HepG2 (cell line): ENCODE results near the gene TOGARAM1. TPM values are rescaled to one million over a fixed set of nuclear protein-coding genes. Genes with fewer than 3 reads are reported as not detected.

Source experiments
- ATAC-seq: fragments of 200-7000 bp; cut with Tn5 transposase; 3 replicates; pipeline ENCODE4 v1.9.1; 2020; ENCODE audit warnings: mild to moderate bottlenecking, moderate library complexity
- BruUV-seq: library from RNA; stranded (reverse); fragments of 400-500 nt; replicated peaks from 2 replicates; lab custom pipeline; 2021; lab: Mats Ljungman, UMichigan
- CTCF ChIA-PET: fragments of 300-600 bp; formaldehyde crosslinking; extraction: SDS; loops from one replicate; lab custom pipeline; 2021; ENCODE audit warnings: low total read pairs, inconsistent platforms, low intra/inter-chr PET ratio; lab: Yijun Ruan, JAX
- POLR2A ChIA-PET: fragments of 350-600 bp; sonication (Branson Sonifier 250); formaldehyde crosslinking; loops from one replicate; lab custom pipeline; 2020; ENCODE audit warnings: antibody characterized with exemption, inconsistent platforms; lab: Yijun Ruan, JAX
- DNase-seq: peaks from one replicate; pipeline ENCODE4 v3.0.0-alpha.2; 2015; ENCODE audit warnings: low spot score
- FAIRE-seq: peaks from 3 replicates; lab custom pipeline; 2011; peaks lifted over from hg19 to GRCh38; lab: Jason Lieb, UNC
- H2AFZ ChIP-seq: one replicate; pipeline ENCODE4 v1.6.1; 2011; ENCODE audit warnings: low read length, inconsistent platforms
- H3K27ac ChIP-seq: fragments of 300-600 bp; 3 replicates; pipeline ENCODE4 v1.8.0; 2011; ENCODE audit warnings: mixed run types, mild to moderate bottlenecking, mixed read lengths, low read length, inconsistent platforms; ENCODE audit not compliant: insufficient read depth; ENCODE audit errors: extremely low read length
- H3K27me3 ChIP-seq, 2 experiments: fragments of 200-600 bp in 1 of 2; 2 replicates in 1 of 2; 3 replicates in 1 of 2; pipeline versions ENCODE4 v1.6.0 to v1.8.0; 2011; ENCODE audit warnings: low read length in 2 of 2, mild to moderate bottlenecking in 2 of 2, moderate library complexity in 2 of 2, inconsistent platforms in 1 of 2; ENCODE audit not compliant: insufficient read depth in 2 of 2, control insufficient read depth in 1 of 2
- H3K36me3 ChIP-seq, 2 experiments: fragments of 200-600 bp in 1 of 2; replicated peaks in 1 of 2; 2 replicates in 1 of 2; 3 replicates in 1 of 2; pipeline versions ENCODE4 v1.5.1 to v1.8.0; 2011; ENCODE audit warnings: low read length in 2 of 2, inconsistent platforms in 1 of 2; ENCODE audit not compliant: insufficient read depth in 2 of 2, control insufficient read depth in 1 of 2
- H3K4me1 ChIP-seq: 2 replicates; pipeline ENCODE4 v1.5.1; 2012; ENCODE audit warnings: low read length, inconsistent platforms; ENCODE audit not compliant: insufficient read depth
- H3K4me2 ChIP-seq: 2 replicates; pipeline ENCODE4 v1.6.0; 2011; ENCODE audit warnings: low read depth, low read length, inconsistent platforms
- H3K4me3 ChIP-seq, 3 experiments: fragments of 200-600 bp in 1 of 3; sonication (generic), shearing (Covaris generic) in 1 of 3; replicated peaks in 1 of 3; 2 replicates each; pipeline ENCODE4 v1.5.1; 2011 to 2016; ENCODE audit warnings: low read length in 3 of 3, inconsistent platforms in 2 of 3, low read depth in 2 of 3, mild to moderate bottlenecking in 2 of 3, control low read depth in 1 of 3, mixed read lengths in 1 of 3; ENCODE audit not compliant: insufficient read depth in 1 of 3
- H3K79me2 ChIP-seq: one replicate; pipeline ENCODE4 v1.6.1; 2011; ENCODE audit warnings: low read length, inconsistent platforms; ENCODE audit not compliant: insufficient read depth
- H3K9ac ChIP-seq: 2 replicates; pipeline ENCODE4 v1.6.0; 2011; ENCODE audit warnings: mild to moderate bottlenecking, low read depth, low read length, inconsistent platforms; ENCODE audit not compliant: insufficient read depth
- H3K9me3 ChIP-seq: 2 replicates; pipeline ENCODE4 v1.5.1; 2012; ENCODE audit warnings: mild to moderate bottlenecking, low read length
- H4K20me1 ChIP-seq: 2 replicates; pipeline ENCODE4 v1.6.0; 2011; ENCODE audit warnings: inconsistent platforms, mild to moderate bottlenecking, low read length, moderate library complexity; ENCODE audit not compliant: insufficient read depth
- AGO1 ChIP-seq: fragments of 200-400 bp; formaldehyde crosslinking; IDR thresholded peaks from 2 replicates; pipeline ENCODE4 v1.6.1; 2017; ENCODE audit warnings: mild to moderate bottlenecking, low read depth, low read length, moderate library complexity; ENCODE audit not compliant: poor library complexity, severe bottlenecking
- GPBP1L1 ChIP-seq: sonication (generic); formaldehyde crosslinking; IDR thresholded peaks from 2 replicates; pipeline ENCODE4 v1.5.0; 2020; ENCODE audit warnings: mild to moderate bottlenecking, missing genetic modification reagents
- HBP1 ChIP-seq: IDR thresholded peaks from 2 replicates; pipeline ENCODE4 v1.6.1; 2016; ENCODE audit warnings: low read depth, control low read depth
- JARID2 ChIP-seq: sonication (generic); formaldehyde crosslinking; IDR thresholded peaks from 2 replicates; pipeline ENCODE4 v1.8.1; 2023; ENCODE audit warnings: missing genetic modification reagents, inconsistent platforms; ENCODE audit not compliant: insufficient replicate concordance
- KAT7 ChIP-seq: IDR thresholded peaks from 2 replicates; pipeline ENCODE4 v1.6.1; 2018; ENCODE audit warnings: borderline replicate concordance, missing compliant biosample characterization
- LBX2 ChIP-seq: sonication (generic); formaldehyde crosslinking; IDR thresholded peaks from 2 replicates; pipeline ENCODE4 v1.5.0; 2020; ENCODE audit warnings: missing genetic modification reagents, mild to moderate bottlenecking, borderline replicate concordance
- MTA3 ChIP-seq: sonication (generic); formaldehyde crosslinking; IDR thresholded peaks from 2 replicates; pipeline ENCODE4 v1.4.0; 2020; ENCODE audit warnings: missing genetic modification reagents
- NR2F1 ChIP-seq, 2 experiments: fragments of 450-650 bp in 1 of 2; formaldehyde crosslinking in 1 of 2; IDR thresholded peaks; 2 replicates each; pipeline versions ENCODE4 v1.5.0 to v1.6.1; 2016 to 2020; ENCODE audit warnings: mild to moderate bottlenecking in 1 of 2, missing compliant biosample characterization in 1 of 2, missing genetic modification reagents in 1 of 2, moderate library complexity in 1 of 2
- SKI ChIP-seq: fragments of 450-650 bp; IDR thresholded peaks from one replicate; pipeline ENCODE4 v1.6.1; 2018; ENCODE audit warnings: mild to moderate bottlenecking; ENCODE audit not compliant: partially characterized antibody
- SRSF9 ChIP-seq: fragments of 200-400 bp; formaldehyde crosslinking; IDR thresholded peaks from 2 replicates; pipeline ENCODE4 v1.6.1; 2018; ENCODE audit warnings: borderline replicate concordance, mild to moderate bottlenecking, low read depth, low read length; ENCODE audit not compliant: insufficient read depth, poor library complexity, severe bottlenecking
- TERF1 ChIP-seq: sonication (generic); formaldehyde crosslinking; IDR thresholded peaks from 2 replicates; pipeline ENCODE4 v1.8.0; 2022; ENCODE audit warnings: mild to moderate bottlenecking, missing genetic modification reagents, moderate library complexity
- TFDP2 ChIP-seq: sonication (generic); formaldehyde crosslinking; IDR thresholded peaks from 2 replicates; pipeline ENCODE4 v1.4.0; 2020; ENCODE audit warnings: missing genetic modification reagents
- TOPORS ChIP-seq: sonication (generic); formaldehyde crosslinking; IDR thresholded peaks from 2 replicates; pipeline ENCODE4 v1.8.0; 2023; ENCODE audit warnings: mild to moderate bottlenecking, missing genetic modification reagents
- ZBTB38 ChIP-seq: sonication (generic); formaldehyde crosslinking; IDR thresholded peaks from 2 replicates; pipeline ENCODE4 v1.5.1; 2020; ENCODE audit warnings: mild to moderate bottlenecking, missing genetic modification reagents
- ZBTB7A ChIP-seq: sonication (generic); formaldehyde crosslinking; IDR thresholded peaks from 2 replicates; pipeline ENCODE4 v1.8.0; 2022; ENCODE audit warnings: mild to moderate bottlenecking, missing genetic modification reagents
- WGBS: methylation state at CpG from one replicate; pipeline ENCODE4 v1.1.6; 2017; ENCODE audit warnings: low lambda C conversion rate; 5-methylcytosine and 5-hydroxymethylcytosine counted together
- in situ Hi-C: cut with HindIII; loops from 2 replicates; pipeline ENCODE4 v1.10.0; 2017; ENCODE audit warnings: low pct_unique_long_range_greater_than_20kb; ENCODE audit not compliant: extremely low pct_ligation_motif_present
- intact Hi-C: fragments of 100-400 bp; cut with micrococcal nuclease; formaldehyde crosslinking; loops from one replicate; pipeline ENCODE4 v1.10.0; 2022; ENCODE audit not compliant: unreplicated experiment
- polyA plus RNA-seq, 8 experiments: library from polyadenylated mRNA; depleted of rRNA in 3 of 8; stranded (reverse) in 7 of 8; unstranded in 1 of 8; fragments of >200 nt; fragmentation: Illumina TruSeq in 4 of 8; extraction: Trizol in 4 of 8; gene quantifications; 2 replicates each; pipeline versions ENCODE4 v1.2.1 to v1.2.3, GENCODE V29; 2011 to 2016; ENCODE audit warnings: low read depth in 4 of 8, missing spikeins in 1 of 8, mixed read lengths in 1 of 8; ENCODE audit not compliant: insufficient read depth in 1 of 8
- total RNA-seq, 5 experiments: library from RNA; depleted of rRNA; stranded (reverse); fragments of >200 nt; fragmentation: Illumina TruSeq; extraction: Trizol; gene quantifications; 2 replicates each; pipeline ENCODE4 v1.2.3, GENCODE V29; 2016; ENCODE audit warnings: low read depth in 1 of 5

The TOGARAM1 gene
- total and polyA plus RNA-seq, 2 of the 13 experiments (the other 11 are each of a cell fraction or from before 2014, with no cell fraction given) = 5.6 to 9.8 TPM

GRCh38 chr14:45015133-45015532 is 53.1 kb downstream of the TOGARAM1 start (continued):
- TF ChIP-seq SKI (no peak), KAT7 (CRISPR knock-in tag) (no peak), MTA3 (CRISPR knock-in tag) (no peak)
- TF ChIP-seq, all 625 proteins: peak for 0

DNA sequence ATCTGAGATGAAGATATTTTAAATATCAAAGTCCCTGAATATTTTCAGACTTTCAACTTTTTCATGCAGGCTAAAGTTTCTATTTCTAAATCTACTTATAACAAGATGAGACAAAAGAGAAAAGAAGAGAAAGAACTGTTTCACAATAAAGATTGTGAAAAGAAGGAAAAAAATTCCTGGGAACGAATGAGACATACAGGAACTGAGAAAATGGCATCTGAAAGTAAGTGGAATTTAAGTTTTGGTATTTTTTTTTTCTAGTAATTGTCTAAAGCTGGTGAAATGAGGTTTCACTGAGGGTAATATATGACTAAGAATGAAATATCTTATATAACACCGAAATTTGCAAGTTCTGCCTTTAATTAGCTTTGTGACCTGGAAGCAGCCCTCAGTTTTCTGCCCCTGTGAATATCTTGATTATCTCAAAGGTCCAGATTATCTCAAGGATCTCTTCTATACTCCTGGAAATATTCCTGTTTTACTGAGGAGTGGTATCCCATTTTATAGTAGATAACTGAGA is 66.2 kb downstream of the TOGARAM1 start:
- H3K4me1 ChIP-seq = no peaks in the 10 kb centered on the region
- no TSS peak for BruUV-seq

More for the DNA sequence above, 66.2 kb downstream of the TOGARAM1 start:
- Histone ChIP-seq H3K9ac (no peak overlapping the region), H3K27me3 (no peaks in the 10 kb centered on the region), H3K9me3 (no peaks in the 10 kb centered on the region), H3K4me3 (no peak overlapping the region), H3K36me3 (peaks cover 2 to 14% of the 10 kb centered on the region in 2 experiments; a peak in 3 of 5 replicates), H3K4me2 (no peak overlapping the region), H4K20me1 (no peaks in the 10 kb centered on the region), H3K27ac (no peak overlapping the region), H2AFZ (no peak overlapping the region)
- no peak for ATAC-seq
- no peak for DNase-seq
- intact Hi-C loops = no loop called here
- POLR2A ChIA-PET = no interaction called here
- FAIRE-seq = no peak
- 92% methylated on average over 2 of the region's 2 CpGs for WGBS
- TF ChIP-seq GPBP1L1 (CRISPR knock-in tag) (no peak), LBX2 (CRISPR knock-in tag) (no peak), TFDP2 (CRISPR knock-in tag) (no peak), ZBTB38 (CRISPR knock-in tag) (no peak), JARID2 (no peak), TERF1 (CRISPR knock-in tag) (no peak), HBP1 (CRISPR knock-in tag) (no peak), ZBTB7A (CRISPR knock-in tag) (no peak), TOPORS (no peak), NR2F1 (CRISPR knock-in tag; IDR thresholded peaks at IDR 0.05) (no peak), SRSF9 (no peak), AGO1 (no peak)
- TF ChIP-seq, all 625 proteins: peak for 0
- CTCF ChIA-PET = no interaction called here
- in situ Hi-C loops = no loop called here
- no peaks in the 10 kb centered on the region for H3K79me2 ChIP-seq
